Right ventricle myocardium superior (tissue), 1 donor: ENCODE measurements around the gene ASXL1. TPM values are rescaled to one million over a fixed set of nuclear protein-coding genes. Genes with fewer than 3 reads are reported as not detected.
"Not testable (repeated sequence)": the region's sequence is repeated elsewhere in the genome, so short reads cannot be mapped to it uniquely, and the experiment has no call there.

Experiments
- ATAC-seq: fragments of 200-7000 bp; cut with Tn5 transposase; one replicate; pipeline ENCODE4 v1.9.1; 2020; ENCODE audit warnings: mild to moderate bottlenecking; ENCODE audit not compliant: poor library complexity
- DNase-seq: peaks from one replicate; pipeline ENCODE4 v3.0.0-alpha.2; 2020
- intact Hi-C: fragments of 100-400 bp; cut with DNase I; formaldehyde crosslinking; loops from one replicate; pipeline ENCODE4 v1.11.2; 2022
- total RNA-seq: library from RNA; stranded (reverse); fragmentation: NEBNext Ultra II Directional; extraction: Animal tissue kit (Norgen Biotek cat#: 25700); gene quantifications from one replicate; pipeline ENCODE4 v1.2.1, GENCODE V29; 2021
- donor health status: DM: no; HTN: yes; CAD: no; lungs with severe emphysema.

Gene ASXL1
- total RNA-seq, 1 donor from 2014 or later, result 24.5 TPM

DNA sequence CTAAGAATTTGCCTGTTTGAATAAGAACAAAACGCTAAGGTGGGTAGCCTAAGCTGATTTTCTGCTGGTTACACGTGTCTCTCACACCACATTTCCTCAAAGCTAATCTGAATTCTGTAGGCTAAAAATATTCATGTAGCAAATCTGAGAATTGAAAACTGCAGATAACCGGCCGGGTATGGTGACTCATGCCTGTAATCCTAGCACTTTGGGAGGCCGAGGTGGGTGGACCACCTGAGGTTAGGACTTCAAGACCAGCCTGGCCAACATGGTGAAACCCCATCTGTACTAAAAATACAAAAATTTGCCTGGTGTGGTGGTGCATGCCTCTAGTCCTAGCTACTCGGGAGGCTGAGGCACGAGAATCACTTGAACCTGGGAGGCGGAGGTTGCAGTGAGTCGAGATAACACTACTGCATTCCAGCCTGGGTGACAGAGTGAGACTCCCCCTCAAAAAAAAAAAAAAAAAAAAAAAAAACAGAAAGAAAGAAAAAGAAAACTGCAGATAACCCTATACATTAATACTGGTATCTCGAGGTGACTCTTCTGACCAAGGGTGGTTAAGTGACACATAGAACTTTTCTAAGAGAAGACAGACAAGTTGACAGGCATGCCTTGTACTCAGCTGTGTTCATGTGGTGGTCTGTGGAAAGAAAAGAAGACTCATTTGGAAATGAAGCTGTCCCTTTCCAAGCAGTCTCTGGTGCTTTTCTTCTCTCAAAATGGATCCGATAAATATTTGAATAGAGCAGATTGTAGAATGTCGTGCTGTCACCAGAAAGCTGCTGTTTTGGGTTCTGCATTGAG is 24.7 kb upstream of the ASXL1 start:
- DNase-seq, result no peak
- no peak for ATAC-seq
- intact Hi-C loops, result loop anchor here (10.0 kb wide), 1 partner anchor 151 kb away; no protein-coding TSS in a partner anchor

- peak; percentile 81 for ATAC-seq
- intact Hi-C loops, result loop anchor here (10.0 kb wide), 1 partner anchor 151 kb away; no protein-coding TSS in a partner anchor
- peak; percentile 77 for DNase-seq
Measured at GRCh38 chr20:32333988-32334885, 23.9 kb upstream of the ASXL1 start.

- intact Hi-C loops, result loop anchor here (10.0 kb wide), 1 partner anchor 148 kb away; no protein-coding TSS in a partner anchor
- no peak for ATAC-seq
- DNase-seq, result no peak
Measured at GRCh38 chr20:32336918-32337347, 21.2 kb upstream of the ASXL1 start.

- intact Hi-C loops, result loop anchor here (10.0 kb wide), 1 partner anchor 147 kb away; no protein-coding TSS in a partner anchor
- DNase-seq, result no peak
- ATAC-seq, result no peak
Measured at GRCh38 chr20:32337937-32338661, 20.0 kb upstream of the ASXL1 start.

DNA sequence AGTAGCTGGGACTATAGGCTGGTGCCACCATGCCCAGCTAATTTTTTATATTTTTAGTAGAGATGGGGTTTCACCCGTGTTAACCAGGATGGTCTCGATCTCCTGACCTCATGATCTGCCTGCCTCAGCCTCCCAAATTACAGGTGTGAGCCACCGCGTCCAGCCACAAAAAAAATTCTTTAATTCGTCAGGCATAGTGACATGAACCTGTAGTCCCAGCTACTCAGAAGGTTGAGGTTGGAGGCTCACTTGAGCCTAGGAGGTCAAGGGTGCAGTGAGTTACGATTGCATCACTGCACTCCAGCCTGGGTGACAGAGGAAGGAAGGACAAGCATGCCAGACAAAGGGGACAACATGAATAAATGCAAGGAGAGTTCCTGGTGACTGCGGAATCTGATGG is 19.5 kb upstream of the ASXL1 start:
- no peak for DNase-seq
- no peak for ATAC-seq
- intact Hi-C loops, result loop anchor here (10.0 kb wide), 1 partner anchor 146 kb away; no protein-coding TSS in a partner anchor

DNA sequence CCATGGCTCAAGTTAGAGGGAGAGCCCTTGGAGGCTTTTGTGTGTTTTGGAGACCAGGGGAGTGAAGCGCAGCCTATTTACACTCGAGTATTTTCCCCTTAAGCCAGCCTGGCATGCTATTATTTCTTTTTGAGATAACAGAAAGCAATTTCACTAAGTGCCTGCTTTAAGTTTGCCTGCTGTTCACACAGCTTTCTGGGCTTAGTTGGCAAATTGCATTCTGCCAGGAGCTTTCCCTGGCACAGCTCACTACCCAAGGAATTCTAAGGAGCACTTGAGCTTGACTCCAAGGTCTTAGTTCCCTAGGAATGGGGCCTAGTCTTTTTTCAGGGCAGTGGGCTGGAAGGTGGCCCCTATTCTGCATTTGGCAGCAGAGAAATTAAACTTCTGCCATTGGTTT is 19.0 kb upstream of the ASXL1 start:
- intact Hi-C loops, result loop anchor here (10.0 kb wide), 1 partner anchor 146 kb away; no protein-coding TSS in a partner anchor
- DNase-seq (no peak), ATAC-seq (no peak)

DNA sequence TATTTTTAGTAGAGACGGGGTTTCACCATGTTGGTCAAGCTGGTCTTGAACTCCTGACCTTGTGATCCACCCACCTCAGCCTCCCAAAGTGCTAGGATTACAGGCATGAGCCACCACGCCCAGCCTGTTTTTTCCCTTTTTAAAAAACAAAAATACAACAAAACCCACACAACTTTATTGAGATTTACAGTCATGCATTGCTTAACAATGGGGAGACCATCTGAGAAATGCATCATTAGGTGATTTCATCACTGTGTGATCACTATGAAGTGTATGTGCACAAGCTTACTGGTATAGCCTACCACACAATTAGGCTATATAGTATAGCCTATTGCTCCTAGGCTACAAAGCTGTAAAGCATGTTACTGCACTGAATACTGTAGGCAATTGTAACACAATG is 17.1 kb upstream of the ASXL1 start:
- DNase-seq, intact Hi-C loops, ATAC-seq: not testable (repeated sequence)

GRCh38 chr20:32343439-32343838 is 14.7 kb upstream of the ASXL1 start:
- intact Hi-C loops, result no loop called here
- DNase-seq (no peak), ATAC-seq (no peak)

GRCh38 chr20:32344835-32345506 is 13.2 kb upstream of the ASXL1 start:
- intact Hi-C loops, result no loop called here
- ATAC-seq (no peak), DNase-seq (no peak)

- intact Hi-C loops, result no loop called here
- DNase-seq, result no peak
- ATAC-seq, result no peak
Measured at GRCh38 chr20:32348207-32348606, 9.9 kb upstream of the ASXL1 start.

DNA sequence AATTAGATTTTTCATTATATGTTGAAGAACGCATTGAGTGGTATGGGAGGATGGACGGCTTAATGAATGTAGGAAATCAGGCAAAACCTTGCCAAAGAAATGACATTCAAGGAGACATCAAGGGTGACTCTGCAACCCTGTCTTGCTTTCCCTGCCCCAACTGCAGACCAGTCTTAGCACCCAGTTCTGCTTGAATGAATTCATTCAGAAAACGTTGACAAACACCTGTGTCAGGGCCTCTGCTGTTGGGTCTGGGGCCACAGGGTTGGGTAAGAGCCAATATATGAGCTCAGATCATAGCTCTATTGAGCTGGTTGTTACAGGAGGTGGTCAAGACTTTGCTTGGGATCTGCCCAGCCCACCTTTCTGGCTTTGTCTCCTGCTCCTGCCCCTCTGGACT is 7.7 kb upstream of the ASXL1 start:
- intact Hi-C loops, result no loop called here
- no peak for ATAC-seq
- DNase-seq, result no peak

DNA sequence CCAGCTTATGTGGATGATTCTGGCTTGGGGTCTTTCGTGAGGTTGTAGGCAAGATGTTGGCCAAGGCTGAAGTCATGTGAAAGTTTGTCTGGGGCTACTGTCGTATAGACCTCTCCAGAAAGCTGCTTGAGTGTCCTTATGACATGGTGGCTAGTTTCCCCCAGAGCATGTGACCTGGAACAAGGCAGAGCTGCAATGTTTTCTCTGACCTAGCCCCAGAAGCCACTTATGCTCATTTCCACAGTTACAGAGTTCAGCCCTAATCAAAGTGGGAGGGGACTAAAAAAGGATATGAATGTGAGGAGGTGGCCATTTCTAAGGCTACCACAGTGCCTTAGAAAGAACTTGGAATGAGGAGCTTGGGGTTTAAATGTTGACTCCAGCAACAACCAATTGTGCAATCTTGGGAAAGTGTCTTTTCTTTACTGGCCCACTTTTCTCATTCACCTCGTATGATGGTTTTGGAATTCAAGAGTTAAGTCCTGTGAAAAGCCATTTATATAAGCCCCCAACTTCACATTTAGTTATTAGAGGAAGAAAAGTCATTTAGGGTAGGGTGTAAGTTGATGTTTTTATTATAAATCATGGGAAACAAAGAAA is 5.9 kb upstream of the ASXL1 start:
- intact Hi-C loops, result no loop called here
- ATAC-seq (no peak), DNase-seq (no peak)

GRCh38 chr20:32353848-32354496 is 4.2 kb upstream of the ASXL1 start:
- intact Hi-C loops, result no loop called here
- ATAC-seq, result no peak
- no peak for DNase-seq

DNA sequence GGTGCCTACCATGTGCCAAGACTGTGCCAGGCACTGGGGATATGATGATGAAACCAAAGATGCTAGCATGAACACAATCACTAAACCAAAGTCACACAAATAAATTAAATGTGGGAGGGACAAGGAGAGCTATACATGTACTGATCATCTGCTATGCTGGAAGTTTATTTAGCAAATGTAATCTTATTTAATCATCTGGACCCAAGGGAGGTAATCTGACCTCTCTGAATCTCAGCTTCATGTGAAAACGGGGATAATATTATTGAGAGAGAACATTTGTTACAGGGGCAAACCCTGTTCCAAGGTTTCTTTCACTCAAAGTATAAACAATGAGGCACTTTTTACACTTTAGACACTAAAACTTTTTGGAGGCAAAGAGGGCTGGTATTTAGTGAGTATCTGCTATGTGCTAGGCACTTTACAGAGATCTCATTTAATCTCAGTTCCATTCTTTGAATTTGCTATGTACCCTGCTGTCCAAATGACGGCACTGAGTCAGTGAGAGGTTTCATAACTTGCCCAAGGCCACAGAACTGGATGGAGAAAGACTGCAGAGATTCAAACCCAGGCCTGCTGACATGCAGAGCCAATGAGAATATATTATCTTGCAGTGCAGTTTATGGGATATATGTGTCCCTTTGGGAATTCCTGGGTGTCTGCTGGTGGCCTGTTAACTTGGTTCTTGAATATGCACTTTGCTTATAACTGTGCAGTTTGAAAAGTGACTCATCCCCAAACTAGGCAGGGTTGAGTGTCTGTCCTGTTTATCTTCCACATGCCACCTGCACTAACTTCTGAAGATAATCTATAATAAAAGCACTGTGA is 3.3 kb upstream of the ASXL1 start:
- intact Hi-C loops, result no loop called here
- ATAC-seq (no peak), DNase-seq (no peak)

- ATAC-seq (no peak), DNase-seq (no peak)
- intact Hi-C loops, result no loop called here
Measured at GRCh38 chr20:32355417-32355841, 2.7 kb upstream of the ASXL1 start.

GRCh38 chr20:32355907-32356621 is 2.1 kb upstream of the ASXL1 start:
- ATAC-seq, DNase-seq, intact Hi-C loops: not testable (repeated sequence)
